ENCODE measurements around the gene CIAO2B. TPM values are rescaled to one million over a fixed set of nuclear protein-coding genes. Genes with fewer than 3 reads are reported as not detected.
"Not testable (repeated sequence)": the region's sequence is repeated elsewhere in the genome, so short reads cannot be mapped to it uniquely, and the experiment has no call there.

CIAO2B gene
- total RNA-seq, 1 donor from 2014 or later: 69.4 TPM

GRCh38 chr16:66937725-66938337 is 3.6 kb upstream of the CIAO2B start:
- no peak for TF ChIP-seq CTCF (IDR thresholded peaks at IDR 0.05)
- DNase-seq (no peak), ATAC-seq (no peak)
- H3K27ac ChIP-seq: no peak overlapping the region
- peaks cover 46% of the 10 kb centered on the region for H3K36me3 ChIP-seq
- no peaks in the 10 kb centered on the region for H3K27me3 ChIP-seq
- H3K9me3 ChIP-seq: no peaks in the 10 kb centered on the region
- H3K4me3 ChIP-seq: no peak overlapping the region
- H3K4me1 ChIP-seq: peaks cover 25% of the 10 kb centered on the region
- intact Hi-C loops (cut with DNase I): no loop called here

GRCh38 chr16:66936889-66937554 is 2.8 kb upstream of the CIAO2B start:
- intact Hi-C loops (cut with DNase I): no loop called here
- peaks cover 29% of the 10 kb centered on the region for H3K4me1 ChIP-seq
- H3K27me3 ChIP-seq: no peaks in the 10 kb centered on the region
- TF ChIP-seq CTCF (IDR thresholded peaks at IDR 0.05): no peak
- no peak overlapping the region for H3K4me3 ChIP-seq
- no peak overlapping the region for H3K27ac ChIP-seq
- DNase-seq (no peak), ATAC-seq (no peak)
- peaks cover 43% of the 10 kb centered on the region for H3K36me3 ChIP-seq
- H3K9me3 ChIP-seq: no peaks in the 10 kb centered on the region

GRCh38 chr16:66936462-66936861 is 2.3 kb upstream of the CIAO2B start:
- H3K27ac ChIP-seq: no peak overlapping the region
- H3K4me1 ChIP-seq: peaks cover 29% of the 10 kb centered on the region
- intact Hi-C loops (cut with DNase I): no loop called here
- no peak for ATAC-seq
- no peak overlapping the region for H3K4me3 ChIP-seq
- no peaks in the 10 kb centered on the region for H3K27me3 ChIP-seq
- H3K9me3 ChIP-seq: no peaks in the 10 kb centered on the region
- DNase-seq: no peak
- peaks cover 41% of the 10 kb centered on the region for H3K36me3 ChIP-seq
- TF ChIP-seq CTCF (IDR thresholded peaks at IDR 0.05): no peak

DNA sequence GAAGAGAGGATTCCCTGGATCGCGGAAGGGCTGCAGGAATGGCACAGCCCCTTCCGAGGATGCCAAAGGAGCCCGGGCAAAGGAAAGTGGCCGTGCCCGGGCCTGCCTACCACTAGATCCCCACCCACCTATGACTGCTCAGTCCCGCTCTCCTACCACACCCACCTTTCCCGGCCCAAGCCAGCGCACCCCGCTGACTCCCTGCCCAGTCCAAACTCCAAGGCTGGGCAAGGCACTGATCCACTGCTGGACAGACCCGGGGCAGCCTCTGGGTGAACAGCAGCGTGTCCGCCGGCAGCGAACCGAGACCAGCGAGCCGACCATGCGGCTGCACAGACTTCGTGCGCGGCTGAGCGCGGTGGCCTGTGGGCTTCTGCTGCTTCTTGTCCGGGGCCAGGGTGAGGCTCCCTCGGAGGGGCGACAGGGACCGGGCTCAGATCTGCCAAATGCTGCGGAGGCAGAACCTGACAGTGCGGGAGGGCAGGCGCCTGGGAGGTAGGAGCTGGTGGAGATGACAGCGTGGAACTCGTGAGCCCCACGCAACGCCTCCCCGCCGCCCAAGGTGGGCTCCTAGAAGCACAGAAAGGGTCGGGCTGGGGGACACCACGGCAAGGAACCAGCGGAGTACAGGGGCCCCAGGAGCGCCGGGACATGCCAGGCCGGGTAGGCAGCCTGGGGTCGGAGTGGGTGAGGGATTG is 1.3 kb upstream of the CIAO2B start, which contains the start of gene CES2:
TSS of gene CES2 (plus strand) at position 203 of the 698 bp plus-strand sequence. CDS start at position 323, 120 bp downstream.
- Histone ChIP-seq H3K27me3 (no peaks in the 10 kb centered on the region), H3K4me1 (peaks cover 29% of the 10 kb centered on the region), H3K27ac (peak within 1 kb of the TSS; percentile 92), H3K4me3 (peak within 1 kb of the TSS; percentile 88), H3K9me3 (no peaks in the 10 kb centered on the region), H3K36me3 (peaks cover 35% of the 10 kb centered on the region)
- no peak for TF ChIP-seq CTCF (IDR thresholded peaks at IDR 0.05)
- peak; percentile 57 for ATAC-seq
- intact Hi-C loops (cut with DNase I): no loop called here
- no peak for DNase-seq

- intact Hi-C loops (cut with DNase I): not testable (repeated sequence)
These were observed 674 bp upstream of the CIAO2B start for GRCh38 chr16:66934839-66935313.

GRCh38 chr16:66933776-66934137 is 445 bp downstream of the CIAO2B start:
- Histone ChIP-seq H3K27me3 (no peaks in the 10 kb centered on the region), H3K27ac (peak overlapping the region; percentile 92), H3K9me3 (no peaks in the 10 kb centered on the region), H3K4me3 (peak overlapping the region; percentile 88), H3K36me3 (peaks cover 21% of the 10 kb centered on the region), H3K4me1 (peaks cover 29% of the 10 kb centered on the region)
- no peak for TF ChIP-seq CTCF (IDR thresholded peaks at IDR 0.05)
- no peak for DNase-seq
- ATAC-seq: no peak
- intact Hi-C loops (cut with DNase I): no loop called here

More at GRCh38 chr16:66934839-66935313, 674 bp upstream of the CIAO2B start:
- not testable (repeated sequence) for ATAC-seq, H3K9me3 ChIP-seq, H3K27me3 ChIP-seq, DNase-seq
- H3K4me1 ChIP-seq: peaks cover 29% of the 10 kb centered on the region
- H3K27ac ChIP-seq: peak overlapping the region; percentile 92
- H3K4me3 ChIP-seq: peak overlapping the region; percentile 88
- H3K36me3 ChIP-seq: peaks cover 31% of the 10 kb centered on the region

Data from upper lobe of right lung (tissue), 1 donor.